ENCODE results near the gene SLC45A3.

DNA sequence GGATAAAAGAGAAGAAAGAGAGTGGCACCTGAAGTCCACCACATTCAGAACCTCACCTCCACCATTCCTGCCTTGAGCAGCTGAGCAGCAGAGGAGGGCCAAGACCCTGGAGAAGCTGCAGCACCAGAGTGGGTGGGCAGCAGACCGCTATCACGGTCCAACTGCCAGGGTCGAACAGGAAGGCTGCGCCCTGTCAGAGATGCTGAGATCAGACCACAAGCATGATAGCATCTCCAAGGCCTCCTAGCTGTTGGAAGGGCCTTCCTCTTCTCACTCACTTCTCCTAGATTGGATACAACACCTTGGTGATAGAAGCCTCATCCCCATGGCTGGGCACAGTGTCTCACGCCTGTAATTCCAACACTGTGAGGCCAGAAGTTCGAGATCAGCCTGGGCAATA lies 12.1 kb upstream of the SLC45A3 start:
- TF ChIP-seq, protein P1, sequence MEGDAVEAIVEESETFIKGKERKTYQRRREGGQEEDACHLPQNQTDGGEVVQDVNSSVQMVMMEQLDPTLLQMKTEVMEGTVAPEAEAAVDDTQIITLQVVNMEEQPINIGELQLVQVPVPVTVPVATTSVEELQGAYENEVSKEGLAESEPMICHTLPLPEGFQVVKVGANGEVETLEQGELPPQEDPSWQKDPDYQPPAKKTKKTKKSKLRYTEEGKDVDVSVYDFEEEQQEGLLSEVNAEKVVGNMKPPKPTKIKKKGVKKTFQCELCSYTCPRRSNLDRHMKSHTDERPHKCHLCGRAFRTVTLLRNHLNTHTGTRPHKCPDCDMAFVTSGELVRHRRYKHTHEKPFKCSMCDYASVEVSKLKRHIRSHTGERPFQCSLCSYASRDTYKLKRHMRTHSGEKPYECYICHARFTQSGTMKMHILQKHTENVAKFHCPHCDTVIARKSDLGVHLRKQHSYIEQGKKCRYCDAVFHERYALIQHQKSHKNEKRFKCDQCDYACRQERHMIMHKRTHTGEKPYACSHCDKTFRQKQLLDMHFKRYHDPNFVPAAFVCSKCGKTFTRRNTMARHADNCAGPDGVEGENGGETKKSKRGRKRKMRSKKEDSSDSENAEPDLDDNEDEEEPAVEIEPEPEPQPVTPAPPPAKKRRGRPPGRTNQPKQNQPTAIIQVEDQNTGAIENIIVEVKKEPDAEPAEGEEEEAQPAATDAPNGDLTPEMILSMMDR (conservative IDR thresholded peaks at IDR 0.05 in 1 of 2, IDR thresholded peaks at IDR 0.05 in 1 of 2; ENCODE audit: low read depth in 1 of 2, low read length in 2 of 2): no peak
- no peak for TF ChIP-seq EZH2 (IDR thresholded peaks at IDR 0.05; ENCODE audit: low read length, missing control alignments)

Measured in fibroblast of lung (primary cell).